Vagina (tissue), 2 donors: ENCODE data around the gene DMD.
"Not testable (repeated sequence)": the region's sequence is repeated elsewhere in the genome, so short reads cannot be mapped to it uniquely, and the experiment has no call there.

Source experiments
- POLR2A ChIP-seq, 2 donors: fragments of 450-650 bp; IDR thresholded peaks; one replicate each; pipeline ENCODE4 v1.6.1; 2017; ENCODE audit warnings: antibody characterized with exemption in 2 of 2, mild to moderate bottlenecking in 2 of 2, moderate library complexity in 2 of 2
- POLR2AphosphoS5 ChIP-seq, 2 donors: sonication (generic); formaldehyde crosslinking; IDR thresholded peaks; one replicate each; pipeline ENCODE4 v1.9.0; 2017; ENCODE audit warnings: antibody characterized with exemption in 2 of 2, mild to moderate bottlenecking in 2 of 2, low read depth in 1 of 2; ENCODE audit not compliant: insufficient read depth in 1 of 2
- TF ChIP-seq, protein P1 (sequence below), 3 experiments: fragments of 450-650 bp in 2 of 3; fragments of 200-600 bp in 1 of 3; sonication (generic) in 1 of 3; IDR thresholded peaks; one replicate each; pipeline ENCODE4 v1.5.1; 2017 to 2019; ENCODE audit warnings: antibody characterized with exemption in 3 of 3, mild to moderate bottlenecking in 2 of 3, moderate library complexity in 2 of 3

DNA sequence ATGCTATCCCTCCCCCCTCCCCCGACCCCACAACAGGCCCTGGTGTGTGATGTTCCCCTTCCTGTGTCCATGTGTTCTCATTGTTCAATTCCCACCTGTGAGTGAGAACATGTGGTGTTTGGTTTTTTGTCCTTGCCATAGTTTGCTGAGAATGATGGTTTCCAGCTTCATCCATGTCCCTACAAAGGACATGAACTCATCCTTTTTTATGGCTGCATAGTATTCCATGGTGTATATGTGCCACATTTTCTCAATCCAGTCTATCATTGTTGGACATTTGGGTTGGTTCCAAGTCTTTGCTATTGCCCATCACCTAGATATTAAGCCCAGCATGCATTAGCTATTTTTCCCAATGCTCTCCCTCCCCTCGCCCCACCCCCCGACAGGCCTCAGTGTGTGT is 1627.5 kb downstream of the DMD start:
- TF ChIP-seq POLR2A (IDR thresholded peaks at IDR 0.05); POLR2AphosphoS5 (IDR thresholded peaks at IDR 0.05; ENCODE audit: insufficient read depth in 1 of 2, low read depth in 1 of 2): not testable (repeated sequence)
- TF ChIP-seq, protein P1, sequence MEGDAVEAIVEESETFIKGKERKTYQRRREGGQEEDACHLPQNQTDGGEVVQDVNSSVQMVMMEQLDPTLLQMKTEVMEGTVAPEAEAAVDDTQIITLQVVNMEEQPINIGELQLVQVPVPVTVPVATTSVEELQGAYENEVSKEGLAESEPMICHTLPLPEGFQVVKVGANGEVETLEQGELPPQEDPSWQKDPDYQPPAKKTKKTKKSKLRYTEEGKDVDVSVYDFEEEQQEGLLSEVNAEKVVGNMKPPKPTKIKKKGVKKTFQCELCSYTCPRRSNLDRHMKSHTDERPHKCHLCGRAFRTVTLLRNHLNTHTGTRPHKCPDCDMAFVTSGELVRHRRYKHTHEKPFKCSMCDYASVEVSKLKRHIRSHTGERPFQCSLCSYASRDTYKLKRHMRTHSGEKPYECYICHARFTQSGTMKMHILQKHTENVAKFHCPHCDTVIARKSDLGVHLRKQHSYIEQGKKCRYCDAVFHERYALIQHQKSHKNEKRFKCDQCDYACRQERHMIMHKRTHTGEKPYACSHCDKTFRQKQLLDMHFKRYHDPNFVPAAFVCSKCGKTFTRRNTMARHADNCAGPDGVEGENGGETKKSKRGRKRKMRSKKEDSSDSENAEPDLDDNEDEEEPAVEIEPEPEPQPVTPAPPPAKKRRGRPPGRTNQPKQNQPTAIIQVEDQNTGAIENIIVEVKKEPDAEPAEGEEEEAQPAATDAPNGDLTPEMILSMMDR (IDR thresholded peaks at IDR 0.05): not testable (repeated sequence)
